Naive B cell (primary cell): ENCODE data around the gene SDR9C7. TPM values are rescaled to one million over a fixed set of nuclear protein-coding genes. Genes with fewer than 3 reads are reported as not detected.

ENCODE experiments used
- ATAC-seq, 2 donors: fragments of 150-1000 bp; cut with Tn5 transposase; 2 replicates each; pipeline ENCODE4 v1.10.0; 2021; ENCODE audit warnings: low read depth in 2 of 2, mild to moderate bottlenecking in 2 of 2, moderate library complexity in 2 of 2
- DNase-seq: peaks from one replicate; pipeline ENCODE4 v3.0.0; 2022
- H3K27ac Mint-ChIP-seq, 6 donors: one replicate each; pipeline ENCODE4 v1.8.0; 2020 to 2022; ENCODE audit warnings: mild to moderate bottlenecking in 6 of 6, mixed read lengths in 6 of 6, moderate library complexity in 5 of 6, inconsistent platforms in 2 of 6
- H3K27me3 Mint-ChIP-seq, 3 donors: one replicate each; pipeline ENCODE4 v1.8.0; 2021 to 2022; ENCODE audit warnings: mixed read lengths in 3 of 3, mild to moderate bottlenecking in 1 of 3
- H3K36me3 Mint-ChIP-seq, 2 donors: one replicate each; pipeline ENCODE4 v1.8.0; 2020 to 2022; ENCODE audit warnings: mixed read lengths in 2 of 2, inconsistent platforms in 1 of 2, mild to moderate bottlenecking in 1 of 2
- H3K4me1 Mint-ChIP-seq, 3 donors: one replicate each; pipeline ENCODE4 v1.8.0; 2020 to 2022; ENCODE audit warnings: mixed read lengths in 3 of 3, inconsistent platforms in 1 of 3, mild to moderate bottlenecking in 1 of 3, moderate library complexity in 1 of 3
- H3K4me3 Mint-ChIP-seq, 8 donors: one replicate each; pipeline ENCODE4 v1.8.0; 2020 to 2022; ENCODE audit warnings: mild to moderate bottlenecking in 8 of 8, mixed read lengths in 8 of 8, moderate library complexity in 8 of 8, inconsistent platforms in 2 of 8
- H3K9me3 Mint-ChIP-seq, 7 donors: one replicate each; pipeline ENCODE4 v1.8.0; 2020 to 2022; ENCODE audit warnings: mixed read lengths in 7 of 7, mild to moderate bottlenecking in 5 of 7, inconsistent platforms in 2 of 7, moderate library complexity in 1 of 7
- polyA plus RNA-seq, 6 donors: library from polyadenylated mRNA; unstranded; fragments of 300-500 nt; fragmentation: Illumina TruSeq; gene quantifications; one replicate each; pipeline ENCODE4 v1.2.3, GENCODE V29; 2021; ENCODE audit warnings: low read depth in 6 of 6

The SDR9C7 gene
- polyA plus RNA-seq, 6 donors from 2014 or later = not detected

DNA sequence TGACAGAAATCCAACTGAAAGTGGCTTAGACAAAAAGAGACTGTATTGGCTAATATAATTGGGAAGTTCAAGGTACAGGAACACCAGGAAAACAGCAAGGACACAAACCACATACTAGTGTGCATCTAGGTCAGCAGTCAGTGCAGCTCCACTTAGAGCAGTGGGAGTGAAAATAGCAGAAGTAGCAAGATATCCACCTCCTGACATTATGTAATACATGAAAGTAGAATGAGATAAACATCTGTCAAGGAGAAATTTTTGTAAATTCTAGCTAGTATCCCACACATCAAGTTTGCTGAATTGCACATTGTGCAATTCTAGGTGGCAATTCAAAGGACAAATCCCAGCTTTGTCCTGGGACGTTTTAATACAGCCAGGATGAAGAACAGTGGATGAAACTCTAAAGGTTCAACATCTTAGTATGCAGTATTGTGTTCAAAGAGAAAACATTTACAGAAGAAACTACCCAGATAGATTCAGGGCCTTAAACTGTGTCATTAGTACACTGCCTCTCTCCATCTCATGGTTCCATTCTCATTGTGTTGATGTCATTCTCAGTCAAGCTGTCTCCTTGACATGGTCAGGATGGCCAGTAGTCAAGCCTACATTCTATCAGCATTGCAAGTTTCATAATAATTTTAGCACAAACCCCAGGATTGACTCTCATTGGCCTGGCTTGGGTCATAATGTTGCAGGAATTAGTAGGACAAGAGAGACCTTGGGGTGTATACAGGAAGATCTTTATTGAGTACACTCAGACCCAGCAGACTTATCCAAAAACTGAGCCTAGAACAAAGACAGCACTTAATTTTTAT lies 56.8 kb downstream of the SDR9C7 start:
- Mint-ChIP-seq H3K27me3 (peaks cover 27 to 37% (median 30%) of the 10 kb centered on the region in 3 donors), H3K4me3 (no peak overlapping the region), H3K9me3 (peaks cover 5 to 27% (median 15%) of the 10 kb centered on the region in 7 donors), H3K27ac (no peak overlapping the region), H3K4me1 (no peaks in the 10 kb centered on the region), H3K36me3 (peaks cover 4 to 7% of the 10 kb centered on the region in 2 donors)
- ATAC-seq = no peak
- no peak for DNase-seq

DNA sequence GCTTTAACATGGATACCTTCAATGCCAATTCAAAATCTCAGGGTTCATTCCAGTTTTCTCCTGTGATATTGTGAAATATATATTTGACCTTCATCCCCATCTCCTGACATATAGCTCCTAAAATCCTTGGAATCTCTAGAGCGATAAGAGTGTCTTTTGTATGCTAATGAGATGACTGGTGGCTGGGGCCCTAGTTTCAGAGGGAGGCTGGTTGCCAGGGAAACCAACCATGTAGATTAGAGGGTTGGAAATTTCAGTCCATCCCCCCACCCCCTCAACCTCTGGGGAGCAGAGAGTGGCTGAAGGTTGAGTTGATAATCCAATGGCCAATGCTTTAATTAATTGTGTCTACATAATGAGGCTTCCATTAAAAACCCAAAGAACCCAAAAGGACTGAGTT lies 59.4 kb downstream of the SDR9C7 start:
- DNase-seq (no peak), ATAC-seq (no peak)
- peaks cover 33 to 42% (median 38%) of the 10 kb centered on the region in 3 donors for H3K27me3 Mint-ChIP-seq
- no peak overlapping the region for H3K27ac Mint-ChIP-seq
- peaks cover 0 to 10% (median 2%) of the 10 kb centered on the region in 7 donors for H3K9me3 Mint-ChIP-seq
- no peaks in the 10 kb centered on the region for H3K4me1 Mint-ChIP-seq
- H3K36me3 Mint-ChIP-seq = no peaks in the 10 kb centered on the region
- H3K4me3 Mint-ChIP-seq = no peak overlapping the region

DNA sequence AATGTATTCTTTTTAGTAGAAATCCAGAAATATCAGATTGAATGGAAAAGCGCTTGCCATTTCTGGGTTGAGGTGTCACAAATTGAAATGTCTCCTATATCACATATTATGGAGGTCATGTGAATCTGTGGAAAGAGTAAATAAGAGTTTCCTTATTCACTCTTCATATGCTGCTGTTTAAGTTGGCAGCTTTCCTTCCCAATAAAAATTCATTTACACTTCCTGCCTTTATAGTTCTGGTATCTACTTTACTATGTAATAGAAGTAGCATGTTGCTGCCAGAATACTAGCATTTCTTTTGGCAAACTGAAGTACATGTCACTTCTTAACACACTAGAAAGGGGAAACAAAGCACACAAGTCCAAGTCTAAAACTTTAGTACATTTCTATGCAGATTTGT lies 60.8 kb downstream of the SDR9C7 start:
- H3K27me3 Mint-ChIP-seq = peaks cover 38 to 48% (median 44%) of the 10 kb centered on the region in 3 donors

More for the DNA sequence above, 60.8 kb downstream of the SDR9C7 start:
- no peak for ATAC-seq
- Mint-ChIP-seq H3K36me3 (peaks cover 4 to 8% of the 10 kb centered on the region in 2 donors), H3K4me1 (no peaks in the 10 kb centered on the region), H3K27ac (no peak overlapping the region), H3K4me3 (no peak overlapping the region), H3K9me3 (peaks cover 0 to 19% (median 7%) of the 10 kb centered on the region in 7 donors)
- no peak for DNase-seq

Other genes with a start within 250 kb of the SDR9C7 start
- gene PTGES3, start 246.1 kb downstream of the SDR9C7 start, polyA plus RNA-seq = 100 to 1,000 TPM; 176 to 270 (median 203) TPM
- gene NACA, start 209.1 kb downstream of the SDR9C7 start, polyA plus RNA-seq = 1,000 to 10,000 TPM in 5 of 6 donors, 100 to 1,000 TPM in 1; 936 to 1,276 (median 1,162) TPM
- gene PRIM1, start 182.1 kb downstream of the SDR9C7 start, polyA plus RNA-seq = 10 to 100 TPM; 27.2 to 50.9 (median 37.5) TPM
- under 1 TPM in 5 of 6 donors, not detected in 1; 0.20 to 0.91 (median 0.60) TPM for gene HSD17B6, start 171.1 kb downstream of the SDR9C7 start, polyA plus RNA-seq
- under 1 TPM in 1 of 6 donors, not detected in 5; 0.41 TPM for gene RDH16, start 23.2 kb upstream of the SDR9C7 start, polyA plus RNA-seq
- gene ZBTB39, start 72.1 kb upstream of the SDR9C7 start, polyA plus RNA-seq = 1 to 10 TPM; 2.0 to 4.8 (median 2.6) TPM
- gene TAC3, start 82.1 kb upstream of the SDR9C7 start, polyA plus RNA-seq = not detected
- gene MYO1A, start 115.7 kb upstream of the SDR9C7 start, polyA plus RNA-seq = not detected
- 1 to 10 TPM; 3.9 to 7.1 (median 5.9) TPM for gene NEMP1, start 144.4 kb upstream of the SDR9C7 start, polyA plus RNA-seq
- gene NAB2, start 154.7 kb upstream of the SDR9C7 start, polyA plus RNA-seq = 1 to 10 TPM in 5 of 6 donors, under 1 TPM in 1; 0.54 to 2.6 (median 1.6) TPM
- gene STAT6, start 177.0 kb upstream of the SDR9C7 start, polyA plus RNA-seq = 100 to 1,000 TPM in 5 of 6 donors, 10 to 100 TPM in 1; 88.2 to 172 (median 159) TPM
- under 1 TPM in 3 of 6 donors, not detected in 3; 0.04 to 0.55 (median 0.09) TPM for gene LRP1, start 194.1 kb upstream of the SDR9C7 start, polyA plus RNA-seq
- not detected for gene LRP1-AS, start 213.2 kb upstream of the SDR9C7 start, polyA plus RNA-seq